ENCODE results near the gene TAS2R60.
"Not testable (repeated sequence)": the region's sequence is repeated elsewhere in the genome, so short reads cannot be mapped to it uniquely, and the experiment has no call there.

Gene TAS2R60

DNA sequence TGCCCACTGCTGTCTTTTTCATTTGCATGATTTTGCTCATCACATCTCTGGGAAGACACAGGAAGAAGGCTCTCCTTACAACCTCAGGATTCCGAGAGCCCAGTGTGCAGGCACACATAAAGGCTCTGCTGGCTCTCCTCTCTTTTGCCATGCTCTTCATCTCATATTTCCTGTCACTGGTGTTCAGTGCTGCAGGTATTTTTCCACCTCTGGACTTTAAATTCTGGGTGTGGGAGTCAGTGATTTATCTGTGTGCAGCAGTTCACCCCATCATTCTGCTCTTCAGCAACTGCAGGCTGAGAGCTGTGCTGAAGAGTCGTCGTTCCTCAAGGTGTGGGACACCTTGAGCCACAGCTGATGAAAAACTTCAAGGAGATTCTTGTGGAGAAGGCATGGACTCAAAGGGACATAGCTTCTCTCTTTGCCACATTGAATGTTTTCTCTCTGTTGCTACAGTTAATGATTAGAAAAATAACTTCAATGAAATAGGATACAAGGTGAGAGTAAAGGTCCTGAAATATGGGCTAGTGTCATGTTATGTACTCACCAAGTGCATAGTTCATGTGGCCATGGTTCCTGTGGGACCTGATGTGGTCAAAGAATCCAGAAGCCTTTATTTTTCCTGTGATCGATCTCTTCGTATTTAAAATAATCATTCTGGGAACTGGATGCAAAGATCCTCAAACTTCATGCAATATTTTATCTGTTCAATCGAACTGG, 970 bp downstream of the TAS2R60 start:
- no peak for DNase-seq

DNA sequence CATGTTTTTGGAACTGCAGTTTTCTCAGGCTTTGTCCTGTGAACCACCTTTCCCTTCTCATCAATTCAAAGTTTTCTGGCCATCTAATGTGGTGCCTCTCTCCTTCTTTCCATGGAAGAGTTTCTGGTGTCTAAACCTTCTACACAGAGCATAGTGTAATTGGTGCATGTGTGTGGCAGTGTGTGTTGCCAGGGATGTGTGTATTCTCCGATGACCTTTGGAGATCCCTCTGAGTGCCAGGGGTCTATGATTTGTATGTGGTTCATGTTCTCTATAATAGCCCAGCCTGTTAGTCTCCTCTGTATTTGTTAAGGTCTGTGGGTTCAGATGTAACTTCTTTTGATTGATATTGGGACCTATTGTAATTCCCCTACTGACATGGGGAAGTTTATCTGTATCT, 1.5 kb downstream of the TAS2R60 start:
- DNase-seq: no peak

DNA sequence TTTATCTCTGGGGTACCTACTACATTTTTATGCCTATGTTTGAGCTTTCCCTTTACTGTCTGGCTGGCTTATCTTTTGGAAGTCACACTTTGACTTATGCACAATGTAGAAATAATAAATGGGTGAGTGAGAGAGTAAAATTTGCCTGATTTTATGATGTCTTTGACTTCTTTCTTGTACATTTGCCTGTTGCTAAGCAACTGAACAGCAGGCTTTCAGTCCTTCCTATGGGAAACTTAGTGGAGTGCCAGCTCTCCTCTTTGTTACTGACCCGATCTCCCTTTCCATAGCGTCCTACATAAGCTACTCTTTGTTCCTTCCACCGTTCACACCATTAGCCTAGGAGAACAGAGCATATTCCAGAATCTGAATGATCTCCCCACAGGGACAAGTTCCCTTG, 4.2 kb downstream of the TAS2R60 start:
- DNase-seq: no peak

DNA sequence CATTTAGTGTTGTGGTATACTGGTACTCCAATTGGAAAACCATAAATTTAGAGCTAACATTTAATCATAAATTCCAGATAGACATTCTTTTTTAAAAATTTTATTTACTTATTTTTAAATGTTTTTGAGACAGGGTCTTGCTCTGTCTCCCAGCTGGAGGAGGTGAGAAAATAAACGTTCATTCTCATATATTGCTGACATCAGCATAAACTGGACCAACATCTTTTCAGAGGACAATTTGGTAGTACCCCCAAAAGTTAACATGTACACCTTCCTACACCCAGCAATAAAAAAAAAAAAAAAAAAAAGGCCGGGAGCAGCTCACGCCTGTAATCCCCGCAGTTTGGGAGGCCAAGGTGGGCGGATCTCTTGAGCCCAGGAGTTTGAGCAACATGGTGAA, 5.2 kb downstream of the TAS2R60 start:
- DNase-seq: no peak

DNA sequence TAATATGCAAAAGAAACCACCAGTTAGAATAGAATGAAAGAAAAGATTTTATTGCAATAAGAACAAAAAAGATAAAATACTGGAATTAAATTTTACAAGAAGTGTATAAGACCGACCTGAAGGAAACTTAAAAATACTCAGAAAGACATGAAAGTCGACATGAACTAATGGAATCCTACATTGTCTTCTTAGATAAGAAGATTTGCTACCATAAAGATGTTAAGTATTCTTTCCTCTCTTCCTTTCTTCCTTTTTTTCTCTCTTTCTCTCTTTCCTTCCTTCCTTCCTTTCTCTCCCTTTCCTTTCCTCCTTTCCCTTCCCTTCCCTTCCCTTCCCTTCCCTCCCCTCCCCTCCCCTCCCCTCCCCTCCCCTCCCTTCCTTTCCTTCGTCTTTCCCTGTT, 6.5 kb downstream of the TAS2R60 start:
- DNase-seq: no peak

DNA sequence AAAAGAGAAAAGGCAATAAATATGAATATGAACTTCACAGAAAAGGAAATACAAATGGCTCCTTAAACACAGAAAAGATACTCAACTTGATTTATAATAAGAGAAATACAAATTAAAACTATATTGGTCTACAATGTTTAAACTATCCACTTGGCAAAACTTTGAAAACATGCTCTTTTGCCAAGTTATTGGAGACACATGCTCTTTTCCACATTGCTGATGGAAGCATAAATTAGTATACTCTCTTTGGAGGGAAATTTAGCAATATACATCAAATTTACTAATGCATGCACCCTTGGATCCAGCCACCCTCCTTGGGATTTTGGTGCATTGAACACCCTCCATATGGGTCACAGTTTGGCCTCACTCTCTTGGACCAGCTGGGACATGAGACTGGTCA, 7.9 kb downstream of the TAS2R60 start:
- no peak for DNase-seq

DNA sequence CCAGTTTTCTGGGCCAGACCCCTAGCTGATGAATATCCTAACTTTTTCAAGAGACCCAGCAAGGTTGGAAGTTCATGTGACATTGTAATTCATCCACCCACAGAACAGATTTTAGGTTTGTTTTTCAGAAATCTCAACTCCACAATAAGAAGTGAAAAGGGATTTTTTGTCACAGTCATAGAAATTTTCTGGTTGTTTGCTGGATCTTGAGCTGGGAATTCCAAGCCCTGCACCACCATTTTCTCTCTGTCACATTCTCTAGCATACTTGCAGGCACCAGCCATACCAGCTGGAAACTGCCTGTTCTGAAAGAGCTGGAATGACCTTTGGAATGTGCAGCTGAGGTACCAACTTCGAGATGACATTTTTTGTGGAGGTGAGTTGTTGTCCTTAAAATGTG, 8.5 kb downstream of the TAS2R60 start:
- no peak for DNase-seq

DNA sequence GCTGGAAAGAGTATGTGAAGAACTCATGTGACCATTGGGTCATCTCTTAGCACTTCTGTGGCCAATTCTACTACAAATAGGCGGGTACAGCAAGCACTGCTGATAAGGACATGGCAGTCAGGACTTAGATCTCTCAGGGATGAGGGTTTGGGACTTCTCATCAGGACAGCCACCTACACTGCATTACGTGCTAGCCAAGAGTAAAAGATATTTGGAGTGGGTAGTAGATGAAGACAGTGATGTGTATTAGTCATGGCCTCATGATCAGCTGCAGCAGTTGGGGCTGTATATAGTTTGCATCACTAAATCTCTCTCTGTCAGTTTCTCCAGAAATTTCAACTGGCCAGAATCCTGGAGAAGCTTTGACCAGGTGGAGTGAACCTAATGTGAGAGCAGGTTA, 9.2 kb downstream of the TAS2R60 start:
- DNase-seq: no peak

DNA sequence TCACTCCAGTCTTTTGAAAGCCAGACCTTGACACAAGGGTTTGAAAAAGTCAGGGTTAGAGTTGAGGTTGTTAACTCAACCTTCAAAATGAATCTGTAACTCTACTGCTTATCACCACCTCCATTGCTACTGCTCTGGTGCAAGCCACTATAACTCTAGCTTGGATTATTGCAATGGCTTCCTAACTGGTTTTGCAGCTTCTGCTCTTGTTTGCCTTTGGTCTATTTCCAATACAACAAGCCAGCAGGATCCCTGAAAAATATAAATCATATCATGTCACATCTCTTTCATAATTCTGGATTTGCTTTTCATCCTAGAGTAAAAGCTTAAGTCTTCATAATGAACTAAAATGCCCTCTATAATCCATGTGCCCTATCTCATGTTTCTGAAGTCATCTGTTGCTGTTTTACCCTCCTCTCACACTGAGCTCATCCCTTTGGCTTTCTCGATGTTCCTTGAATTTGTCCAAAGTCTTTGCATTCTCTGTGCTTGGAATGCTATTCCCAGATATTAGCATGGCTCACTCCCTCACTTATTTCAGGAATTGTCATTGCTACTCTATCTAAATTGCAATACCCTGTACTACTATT, 10.9 kb downstream of the TAS2R60 start:
- DNase-seq: no peak

DNA sequence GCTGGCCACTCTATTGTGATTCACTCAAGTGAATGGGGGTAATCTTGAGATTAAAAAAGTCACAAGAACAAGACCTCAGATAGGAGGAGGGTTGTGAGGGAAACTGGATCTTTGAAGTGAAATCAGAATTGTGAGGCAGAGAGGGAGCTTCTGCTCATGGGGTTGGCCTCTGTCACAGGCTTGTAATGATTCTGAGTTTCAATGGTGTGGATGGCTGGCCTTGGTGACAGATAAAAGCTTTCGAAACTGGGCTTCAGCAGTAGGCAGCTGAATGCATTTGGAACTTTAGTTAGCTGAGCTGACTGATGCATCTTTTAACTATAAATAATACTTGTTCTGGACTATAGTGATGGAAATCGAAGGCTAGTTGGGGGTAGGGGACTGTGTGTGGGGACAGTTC, 12.2 kb downstream of the TAS2R60 start:
- DNase-seq: no peak

DNA sequence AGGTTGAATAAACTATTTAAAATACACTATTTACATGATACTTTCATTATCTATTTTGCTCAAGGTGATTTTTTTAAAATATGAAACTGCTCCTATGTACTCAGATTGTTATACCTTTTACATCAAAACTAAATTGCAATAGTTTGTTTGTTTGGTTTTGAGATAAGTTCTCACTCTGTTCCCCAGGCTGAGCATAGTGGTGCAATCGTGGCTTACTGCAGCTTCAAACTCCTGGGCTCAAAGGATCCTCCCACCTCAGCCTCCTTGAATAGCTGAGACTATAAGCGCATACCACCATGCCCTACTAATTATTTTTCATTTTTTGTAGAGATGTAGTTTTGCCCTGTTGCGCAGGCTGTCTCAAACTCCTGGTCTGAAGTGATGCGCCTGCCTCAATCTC, 12.7 kb downstream of the TAS2R60 start:
- DNase-seq: no peak

DNA sequence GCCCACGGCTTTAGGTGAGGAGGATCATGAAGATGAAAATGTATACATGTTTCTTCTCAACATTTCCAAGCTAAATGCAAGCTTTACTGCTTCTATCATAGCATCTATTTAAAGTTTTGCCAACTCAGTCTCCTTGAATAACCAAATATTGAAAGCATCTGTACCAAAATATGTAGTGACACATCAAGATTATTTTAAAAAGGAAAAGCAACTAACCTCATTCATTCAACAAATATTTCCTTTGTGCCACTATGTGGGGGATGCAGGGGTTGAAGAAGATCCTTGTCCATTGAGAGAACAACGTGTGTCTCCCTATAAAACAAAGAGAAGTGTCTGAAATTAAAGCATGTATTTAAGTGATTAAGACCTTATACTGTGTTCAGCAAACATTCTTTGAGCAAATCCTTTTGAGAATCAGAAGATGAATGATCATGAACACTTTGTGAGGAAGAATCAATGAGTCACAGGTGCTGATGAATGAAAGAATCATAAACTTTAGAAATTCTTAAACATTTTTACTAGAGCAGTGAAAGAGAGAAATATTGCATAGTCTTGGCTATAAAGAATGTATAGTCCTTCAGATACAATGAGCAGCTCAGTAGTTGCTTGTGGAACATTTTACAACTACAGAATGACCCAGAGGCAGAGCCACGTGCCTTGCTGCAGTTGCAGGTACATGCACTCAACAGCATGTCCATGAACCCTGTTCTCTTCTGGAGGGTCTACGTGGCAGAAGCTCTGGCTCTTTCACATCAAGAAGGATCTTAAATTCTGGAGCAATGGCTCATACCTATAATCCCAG, 13.9 kb downstream of the TAS2R60 start:
- DNase-seq: no peak

DNA sequence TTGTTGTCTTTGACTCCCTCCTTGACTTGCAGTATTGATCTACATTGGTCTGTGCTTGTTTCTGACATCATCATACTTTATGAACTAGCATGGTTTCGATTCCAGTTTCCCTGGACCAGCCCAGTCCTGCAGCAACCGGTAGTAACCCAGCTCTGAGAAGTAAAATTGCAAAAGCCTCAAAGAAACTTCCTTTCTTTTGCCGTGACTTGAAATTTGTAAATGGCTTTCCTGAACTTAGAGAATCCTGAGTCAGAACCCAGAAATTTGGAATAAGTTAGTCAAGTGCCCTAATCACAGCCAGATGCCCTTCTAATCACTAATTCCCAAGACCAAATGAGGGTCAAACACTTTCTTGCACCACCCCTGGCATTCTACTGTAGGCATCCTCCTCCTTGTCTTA, 15.0 kb downstream of the TAS2R60 start:
- no peak for DNase-seq

DNA sequence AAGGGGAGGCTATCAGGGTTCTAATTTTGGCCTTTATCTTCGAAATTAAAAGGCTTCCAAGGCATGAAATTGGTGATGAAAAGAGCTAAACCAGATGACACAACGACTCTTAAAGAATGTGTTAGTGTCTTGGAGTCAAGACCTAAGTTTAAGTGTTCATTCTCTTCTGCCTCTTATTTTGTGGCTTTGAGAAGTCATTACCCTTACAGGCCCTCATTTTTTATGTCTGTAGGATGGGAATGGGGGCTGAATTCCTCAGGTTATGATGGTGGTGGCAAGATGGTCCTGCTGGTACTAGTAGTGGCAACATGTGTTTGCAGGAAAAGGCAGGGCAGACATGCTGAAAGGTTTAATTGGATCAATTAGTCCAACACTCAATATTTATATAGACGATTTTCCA, 15.4 kb downstream of the TAS2R60 start:
- no peak for DNase-seq

DNA sequence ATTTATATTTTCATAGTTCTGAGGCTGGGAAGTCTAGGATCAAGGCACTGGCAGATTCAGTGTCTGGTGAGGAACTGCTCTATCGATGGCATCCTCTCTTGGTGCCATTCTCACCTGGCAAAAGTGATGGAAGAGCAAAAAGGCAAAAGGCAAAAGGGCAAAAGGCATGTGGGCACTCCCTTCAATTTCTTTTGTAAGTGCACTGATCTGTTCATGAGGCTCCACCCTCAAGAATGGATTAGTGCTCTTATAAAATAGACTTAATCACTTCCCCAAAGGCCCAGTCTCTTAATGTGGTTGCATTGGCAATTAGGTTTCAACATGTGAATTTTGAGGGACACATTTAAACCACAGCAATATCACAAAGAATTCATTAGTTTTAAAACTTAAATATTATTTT, 16.1 kb downstream of the TAS2R60 start:
- no peak for DNase-seq

DNA sequence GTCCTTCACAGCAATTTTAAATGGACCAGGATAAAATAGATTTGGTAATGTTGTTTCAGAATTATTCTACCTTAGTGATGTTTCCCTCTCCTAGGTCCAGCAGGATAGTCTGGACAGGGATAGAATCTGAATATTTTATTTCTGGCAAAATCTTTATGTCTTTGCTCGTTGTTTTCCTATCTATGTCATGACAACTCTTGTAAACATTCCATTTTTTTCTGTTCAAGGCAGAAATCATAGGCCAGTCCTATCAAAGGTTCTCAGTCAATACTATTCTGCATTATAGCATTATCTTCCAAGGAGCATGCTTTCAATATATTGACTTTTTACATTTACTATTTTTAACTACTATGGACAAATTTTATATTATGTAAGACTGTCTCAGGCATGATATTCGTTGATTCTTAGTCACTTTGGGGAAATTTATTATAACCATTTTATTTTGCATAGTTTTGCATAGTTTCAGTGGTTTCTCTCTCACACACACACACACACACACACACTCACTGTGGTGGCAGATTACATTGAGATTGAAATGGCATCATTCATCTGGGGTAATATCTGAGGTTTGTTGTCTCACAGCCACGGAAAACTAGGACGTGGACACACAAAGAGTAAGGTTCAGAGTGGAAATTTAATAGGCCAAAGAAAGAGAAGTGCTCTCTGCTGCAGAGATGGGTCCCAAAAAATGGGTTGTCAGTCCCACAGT, 17.2 kb downstream of the TAS2R60 start:
- no peak for DNase-seq

DNA sequence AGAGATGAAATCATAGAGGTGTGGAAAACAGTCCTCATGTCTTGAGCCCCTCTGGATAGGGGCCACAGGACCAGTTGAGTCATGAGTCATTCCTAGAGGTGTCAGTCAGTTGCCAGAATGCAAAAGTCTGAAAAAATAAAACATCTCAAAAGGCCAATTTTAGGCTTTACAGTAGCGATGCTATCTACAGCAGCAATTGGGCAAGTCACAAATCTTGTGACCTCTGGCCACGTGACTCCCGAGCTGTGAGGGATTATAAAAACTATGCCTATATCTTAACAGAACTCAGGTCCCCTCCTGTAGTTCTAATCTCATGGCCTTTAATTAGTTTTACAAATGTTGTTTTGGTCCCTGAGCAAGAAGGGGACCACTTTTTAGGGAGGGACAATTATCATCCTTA, 18.8 kb downstream of the TAS2R60 start:
- DNase-seq: no peak

DNA sequence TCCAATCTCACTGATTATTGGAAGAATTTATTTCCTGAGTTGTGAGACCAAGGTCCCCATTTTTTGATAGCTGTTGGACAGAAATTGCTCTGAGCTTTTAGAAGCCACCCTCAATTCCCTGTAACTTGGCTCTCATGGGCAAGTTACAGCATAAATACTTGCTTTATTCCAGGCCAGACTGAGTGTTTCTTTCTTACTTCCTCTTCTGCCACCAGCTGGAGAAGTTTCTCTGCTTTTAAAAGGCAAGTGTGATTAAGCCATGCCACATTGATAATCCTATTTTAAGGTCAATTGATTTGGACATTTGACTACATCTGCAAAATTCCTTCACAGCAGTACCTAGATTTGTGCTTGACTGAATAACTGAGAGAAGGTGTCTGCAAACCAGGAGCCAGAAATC, 20.3 kb downstream of the TAS2R60 start:
- no peak for DNase-seq

DNA sequence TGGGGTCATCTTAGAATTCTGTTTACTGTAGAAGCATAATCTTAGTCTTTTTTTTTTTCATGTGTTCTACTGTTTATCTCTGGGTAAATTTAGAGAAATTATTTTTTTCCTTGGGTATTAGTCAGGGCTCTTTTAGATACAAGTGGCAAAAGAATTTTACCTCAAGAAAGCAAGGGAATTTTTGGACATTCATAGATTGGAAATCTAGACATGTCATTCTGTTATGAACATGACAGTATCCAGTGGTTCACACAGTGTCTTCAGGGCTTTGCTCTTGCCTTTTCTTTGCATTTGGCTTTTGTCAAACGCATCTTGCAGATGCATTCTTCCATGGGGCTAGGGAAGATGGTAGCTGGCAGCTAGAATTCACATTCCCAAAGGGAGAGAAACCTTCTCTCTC, 20.7 kb downstream of the TAS2R60 start:
- DNase-seq: no peak

DNA sequence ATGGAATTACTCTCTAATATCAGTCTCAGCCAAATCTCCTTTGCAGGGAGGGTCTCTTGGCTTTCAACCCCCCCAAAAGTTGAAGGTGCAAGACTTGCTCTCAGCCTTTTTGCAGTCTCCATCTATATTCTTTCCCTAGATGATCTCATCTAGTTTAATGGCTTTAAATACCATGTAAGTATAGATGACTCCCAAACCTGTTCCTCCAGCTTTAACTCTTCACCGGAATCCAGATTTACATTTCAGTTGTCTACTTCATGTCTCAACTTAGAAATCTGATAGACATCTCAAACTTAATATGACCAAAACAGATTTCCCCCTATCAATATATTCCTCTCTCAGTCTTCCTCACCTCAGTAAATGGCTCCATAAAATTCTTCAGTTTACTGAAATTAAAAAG, 24.5 kb downstream of the TAS2R60 start:
- DNase-seq: no peak

DNA sequence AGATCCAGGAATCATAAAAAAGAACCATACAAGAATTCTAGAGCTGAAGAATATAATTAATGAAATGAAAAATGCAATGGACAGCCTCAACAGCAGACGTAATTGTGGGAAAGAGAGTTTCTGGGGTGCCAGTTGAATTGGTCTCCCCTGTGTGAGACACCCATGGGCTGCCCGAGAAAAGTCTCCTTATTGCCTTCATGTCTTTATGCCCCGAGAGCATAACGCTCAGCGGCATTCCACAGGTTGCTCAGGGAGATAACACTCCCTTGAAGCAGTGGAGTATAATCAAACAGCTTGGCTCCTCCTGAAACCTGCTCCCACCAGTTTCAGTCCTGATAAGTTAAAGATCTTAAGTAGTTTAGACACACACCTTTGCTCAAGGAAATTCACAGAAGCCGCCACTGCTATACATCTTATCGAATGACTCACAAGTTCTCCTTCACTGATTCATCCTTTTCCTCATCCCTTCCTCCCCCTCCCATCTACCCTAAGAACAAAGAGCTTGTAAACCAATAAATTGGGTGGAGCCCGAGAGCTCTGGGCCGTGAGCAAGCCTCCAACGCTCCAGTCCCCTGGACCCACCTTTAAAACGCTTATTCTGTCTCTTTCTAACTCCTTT, 28.9 kb downstream of the TAS2R60 start:
- not testable (repeated sequence) for DNase-seq

DNA sequence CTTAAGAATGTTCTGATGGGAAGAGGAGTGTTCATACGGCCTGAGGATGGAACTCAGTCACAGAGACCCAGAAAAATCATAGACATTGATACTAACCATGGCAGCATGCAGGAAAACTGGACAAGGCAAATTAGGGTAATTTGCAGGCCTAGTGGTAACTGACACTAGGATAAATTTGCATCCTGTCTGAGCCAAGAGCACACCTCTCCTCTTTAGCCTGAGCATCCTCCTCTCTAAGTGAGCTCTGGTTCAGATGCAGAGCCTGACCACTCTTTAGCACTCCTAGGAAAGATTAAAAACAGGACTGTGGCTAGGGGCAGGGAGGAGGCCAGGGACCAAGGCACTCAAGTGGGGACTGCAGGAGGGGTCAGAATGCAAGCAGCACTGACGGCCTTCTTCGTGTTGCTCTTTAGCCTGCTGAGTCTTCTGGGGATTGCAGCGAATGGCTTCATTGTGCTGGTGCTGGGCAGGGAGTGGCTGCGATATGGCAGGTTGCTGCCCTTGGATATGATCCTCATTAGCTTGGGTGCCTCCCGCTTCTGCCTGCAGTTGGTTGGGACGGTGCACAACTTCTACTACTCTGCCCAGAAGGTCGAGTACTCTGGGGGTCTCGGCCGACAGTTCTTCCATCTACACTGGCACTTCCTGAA, 34.4 kb downstream of the TAS2R60 start, which contains the start of gene TAS2R41:
Gene TAS2R41, plus strand, starts transcription at position 373 of the 650 bp plus-strand sequence. Its CDS starts 0 bp downstream, at position 373.
- no peak for DNase-seq
